ENCODE results near the gene S100A14.
"Not testable (repeated sequence)": the region's sequence is repeated elsewhere in the genome, so short reads cannot be mapped to it uniquely, and the experiment has no call there.

The S100A14 gene

DNA sequence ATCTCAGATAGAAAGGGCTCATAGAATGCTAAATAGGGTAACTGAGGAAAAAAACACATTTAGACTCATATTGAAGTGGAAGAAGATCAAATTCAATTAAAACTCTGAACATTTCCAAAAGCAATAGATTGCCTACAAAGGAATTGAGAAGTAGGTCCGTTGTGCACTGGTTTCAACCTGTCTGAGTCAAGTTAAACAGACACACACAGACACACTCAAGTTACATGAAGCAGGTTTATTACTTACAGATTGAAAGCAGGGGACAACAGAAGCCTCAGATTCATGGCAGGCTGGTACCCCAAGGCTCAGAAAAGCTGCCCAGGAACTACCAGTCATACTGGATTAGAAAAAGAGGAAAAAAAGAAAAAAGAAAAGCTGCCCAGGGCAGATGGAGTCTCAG lies 29.8 kb downstream of the S100A14 start:
- DNase-seq (ENCODE audit: low spot score) = no peak

DNA sequence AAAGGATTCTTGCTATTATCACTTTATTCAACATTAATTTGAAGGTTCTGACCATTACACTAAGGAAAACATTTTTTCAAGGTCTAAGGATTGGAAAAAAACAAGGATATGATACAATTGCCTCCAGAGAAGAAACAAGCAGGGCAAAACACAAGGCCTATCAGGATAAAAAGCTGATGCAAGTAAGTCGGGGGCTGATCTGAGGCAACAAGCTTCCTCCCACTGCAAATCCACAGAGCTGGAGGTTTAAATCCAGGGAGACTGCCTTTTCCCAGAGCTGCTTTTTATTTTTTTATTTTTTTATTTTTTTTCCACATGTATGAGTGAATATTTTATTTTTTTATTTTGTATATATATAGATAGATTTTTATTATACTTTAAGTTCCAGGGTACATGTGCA lies 31.1 kb downstream of the S100A14 start:
- DNase-seq (ENCODE audit: low spot score) = no peak

GRCh38 chr1:153583976-153584375 lies 32.1 kb downstream of the S100A14 start:
- no peak for DNase-seq (ENCODE audit: low spot score)

GRCh38 chr1:153583514-153583913 lies 32.6 kb downstream of the S100A14 start:
- DNase-seq (ENCODE audit: low spot score) = not testable (repeated sequence)

DNA sequence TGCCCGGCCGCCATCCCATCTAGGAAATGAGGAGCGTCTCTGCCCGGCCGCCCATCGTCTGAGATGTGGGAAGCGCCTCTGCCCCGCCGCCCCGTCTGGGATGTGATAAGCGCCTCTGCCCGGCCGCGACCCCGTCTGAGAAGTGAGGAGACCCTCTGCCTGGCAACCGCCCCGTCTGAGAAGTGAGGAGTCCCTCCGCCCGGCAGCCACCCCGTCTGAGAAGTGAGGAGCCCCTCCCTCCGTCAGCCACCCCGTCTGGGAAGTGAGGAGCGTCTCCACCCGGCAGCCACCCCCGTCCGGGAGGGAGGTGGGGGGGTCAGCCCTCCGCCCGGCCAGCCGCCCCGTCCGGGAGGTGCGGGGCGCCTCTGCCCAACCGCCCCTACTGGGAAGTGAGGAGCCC lies 33.3 kb downstream of the S100A14 start:
- not testable (repeated sequence) for DNase-seq (ENCODE audit: low spot score)

DNA sequence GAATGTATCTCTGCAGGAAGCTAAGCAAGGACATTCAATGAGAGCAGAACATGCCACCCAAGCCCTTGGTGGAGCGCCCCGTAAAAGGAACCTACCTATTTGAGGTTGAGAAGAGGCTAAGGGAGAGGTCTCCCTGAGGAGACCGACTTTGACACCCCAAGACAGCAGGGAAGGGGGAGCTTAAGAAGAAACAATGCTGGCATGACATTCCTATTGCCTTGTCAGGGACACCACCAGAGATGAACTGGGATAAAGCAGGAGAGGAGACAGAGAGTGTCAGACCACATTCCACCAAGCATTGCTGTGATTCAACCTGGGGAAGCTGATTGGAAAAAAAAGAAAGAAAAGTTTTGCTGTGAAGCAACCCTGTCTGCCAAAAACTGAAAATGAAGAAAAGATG lies 37.2 kb downstream of the S100A14 start:
- peak; percentile 34 for DNase-seq (ENCODE audit: low spot score)

DNA sequence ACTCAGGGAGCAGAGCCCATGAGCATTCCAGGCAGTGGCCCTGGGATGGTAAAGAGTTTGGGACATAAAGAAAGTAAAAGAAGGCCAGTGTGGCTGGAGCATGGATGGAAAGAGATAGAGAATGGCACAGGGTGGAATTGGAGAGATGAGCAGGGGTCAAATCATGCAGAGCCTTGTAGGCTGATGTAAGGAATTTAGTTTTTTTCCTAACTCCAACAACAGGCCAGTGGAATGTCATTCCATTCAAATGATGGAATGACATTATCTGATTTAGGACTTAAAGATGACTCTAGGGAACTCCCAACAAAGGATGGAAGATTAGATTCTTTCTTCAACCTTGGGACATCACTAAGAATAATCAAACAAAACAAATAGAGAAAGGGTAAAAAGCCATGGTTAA lies 37.6 kb downstream of the S100A14 start:
- DNase-seq (ENCODE audit: low spot score) = peak; percentile 36

- no peak for DNase-seq (ENCODE audit: low spot score)
Measured at GRCh38 chr1:153577624-153578051, 38.5 kb downstream of the S100A14 start.

GRCh38 chr1:153577138-153577537 lies 39.0 kb downstream of the S100A14 start:
- DNase-seq (ENCODE audit: low spot score) = no peak

DNA sequence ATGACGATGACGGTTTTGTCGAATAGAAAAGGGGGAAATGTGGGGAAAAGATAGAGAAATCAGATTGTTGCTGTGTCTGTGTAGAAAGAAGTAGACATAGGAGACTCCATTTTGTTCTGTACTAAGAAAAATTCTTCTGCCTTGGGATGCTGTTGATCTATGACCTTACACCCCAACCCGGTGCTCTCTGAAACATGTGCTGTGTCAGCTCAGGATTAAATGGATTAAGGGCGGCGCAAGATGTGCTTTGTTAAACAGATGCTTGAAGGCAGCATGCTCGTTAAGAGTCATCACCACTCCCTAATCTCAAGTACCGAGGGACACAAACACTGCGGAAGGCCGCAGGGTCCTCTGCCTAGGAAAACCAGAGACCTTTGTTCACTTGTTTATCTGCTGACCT lies 40.6 kb downstream of the S100A14 start:
- DNase-seq (ENCODE audit: low spot score) = not testable (repeated sequence)

GRCh38 chr1:153575081-153575491 lies 41.0 kb downstream of the S100A14 start:
- DNase-seq (ENCODE audit: low spot score) = not testable (repeated sequence)

DNA sequence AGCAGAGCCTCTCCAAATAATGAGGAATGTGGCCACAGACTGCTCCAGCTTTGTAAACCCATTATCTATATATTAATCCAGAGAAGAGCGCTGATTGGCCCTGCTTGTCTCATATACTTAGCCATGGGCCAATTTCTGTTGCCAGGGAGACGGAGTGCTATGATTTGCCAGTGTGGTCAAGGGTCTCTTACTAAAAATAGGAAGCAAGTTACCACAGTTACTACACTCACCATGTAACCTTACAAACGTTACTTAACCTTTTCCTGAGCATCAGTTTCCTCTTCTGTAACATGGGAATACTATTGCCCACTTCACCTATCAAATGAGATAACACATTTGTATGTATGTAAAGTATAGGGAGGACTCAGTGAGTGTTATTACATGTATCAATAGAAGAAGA lies 42.8 kb downstream of the S100A14 start:
- no peak for DNase-seq (ENCODE audit: low spot score)

- peak; percentile 85 for DNase-seq (ENCODE audit: low spot score)
Measured at GRCh38 chr1:153572569-153573015, 43.5 kb downstream of the S100A14 start.

GRCh38 chr1:153571706-153572105 lies 44.4 kb downstream of the S100A14 start:
- no peak for DNase-seq (ENCODE audit: low spot score)

DNA sequence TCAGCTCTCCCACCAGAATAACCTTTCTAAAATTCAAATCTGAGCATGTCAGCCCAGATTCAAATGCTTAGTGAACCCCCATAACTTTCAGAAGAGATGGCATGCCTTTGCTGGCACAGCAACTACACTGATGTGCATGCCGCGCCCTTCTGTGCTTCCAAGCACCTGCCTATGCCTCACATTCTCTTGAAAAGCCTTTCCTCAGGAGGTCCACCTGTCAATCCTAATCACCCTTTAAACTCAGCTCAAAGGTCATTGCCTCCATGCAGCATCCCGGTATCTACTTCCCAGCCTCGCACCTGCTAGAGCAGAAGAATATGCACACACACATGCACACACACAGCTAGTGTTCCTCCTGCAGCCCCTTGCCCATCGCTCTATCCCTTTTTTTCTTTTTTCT lies 45.3 kb downstream of the S100A14 start:
- DNase-seq (ENCODE audit: low spot score) = no peak

DNA sequence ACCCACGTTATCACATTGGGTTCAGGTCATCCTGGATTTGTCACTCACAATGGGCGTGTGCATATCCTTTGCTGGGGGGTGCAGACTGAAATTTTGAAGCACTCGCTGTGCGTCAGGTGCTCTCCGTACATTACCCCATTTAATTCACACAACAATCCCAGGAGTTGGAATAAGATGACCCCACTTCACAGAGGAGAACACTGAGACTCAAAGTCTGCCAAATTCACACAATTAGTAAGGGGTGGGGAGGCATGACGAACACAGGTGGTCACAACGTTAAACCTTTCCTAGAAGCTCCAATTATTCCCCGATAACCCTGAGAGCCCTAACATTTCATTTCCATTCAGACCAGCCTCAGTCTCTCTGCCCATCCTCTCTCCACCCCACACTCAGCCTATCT lies 46.7 kb downstream of the S100A14 start:
- DNase-seq (ENCODE audit: low spot score) = no peak

- peak; percentile 90 for DNase-seq (ENCODE audit: low spot score)
Measured at GRCh38 chr1:153568367-153569099, 47.6 kb downstream of the S100A14 start.

GRCh38 chr1:153567621-153568366 lies 48.3 kb downstream of the S100A14 start:
- no peak for DNase-seq (ENCODE audit: low spot score)

DNA sequence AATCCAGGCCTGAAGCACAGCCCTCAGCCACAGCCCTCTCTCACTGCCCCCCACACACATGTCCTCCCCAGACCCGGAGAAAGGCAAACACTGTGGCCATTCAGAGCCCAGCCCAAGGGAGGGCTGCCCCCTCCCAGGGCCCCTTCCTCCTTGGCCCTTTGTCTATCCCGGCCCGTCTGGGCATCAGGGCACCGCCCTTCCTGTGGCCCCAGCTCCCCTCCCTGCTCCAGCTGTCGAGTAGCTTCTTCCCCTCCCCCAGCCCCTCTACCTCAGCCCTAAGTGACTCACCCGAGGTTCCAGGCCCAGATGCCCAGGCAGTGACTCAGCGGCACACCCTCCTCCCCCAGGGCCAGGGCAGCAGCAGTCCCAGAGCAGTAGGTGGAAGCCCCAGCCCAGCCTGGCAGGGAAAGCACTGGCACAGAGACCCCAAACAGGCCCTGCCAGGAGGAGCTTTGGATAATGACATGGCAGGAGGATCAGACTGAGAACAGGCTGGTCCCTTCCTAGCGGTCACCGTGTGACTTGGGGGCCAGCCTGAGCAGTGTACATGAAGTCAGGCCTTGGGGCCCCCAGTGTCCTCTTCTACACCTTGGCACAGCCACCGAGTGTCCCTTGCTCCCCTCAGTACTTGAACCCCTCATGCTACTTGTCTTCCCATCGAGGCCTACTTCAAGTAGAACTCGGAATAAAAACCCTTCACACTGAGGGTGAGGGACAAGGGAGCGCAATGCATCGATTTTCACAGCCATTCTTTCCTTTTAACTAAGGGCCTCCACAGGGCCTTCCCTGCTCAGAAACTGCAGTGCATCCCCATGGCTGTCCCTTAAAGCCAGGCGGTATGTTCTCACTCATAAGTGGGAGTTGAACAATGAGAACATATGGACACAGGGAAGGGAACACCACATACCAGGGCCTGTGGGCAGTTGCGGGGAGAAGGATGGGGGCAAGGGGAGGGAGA lies 49.4 kb downstream of the S100A14 start:
- DNase-seq (ENCODE audit: low spot score) = peak; percentile 98

DNA sequence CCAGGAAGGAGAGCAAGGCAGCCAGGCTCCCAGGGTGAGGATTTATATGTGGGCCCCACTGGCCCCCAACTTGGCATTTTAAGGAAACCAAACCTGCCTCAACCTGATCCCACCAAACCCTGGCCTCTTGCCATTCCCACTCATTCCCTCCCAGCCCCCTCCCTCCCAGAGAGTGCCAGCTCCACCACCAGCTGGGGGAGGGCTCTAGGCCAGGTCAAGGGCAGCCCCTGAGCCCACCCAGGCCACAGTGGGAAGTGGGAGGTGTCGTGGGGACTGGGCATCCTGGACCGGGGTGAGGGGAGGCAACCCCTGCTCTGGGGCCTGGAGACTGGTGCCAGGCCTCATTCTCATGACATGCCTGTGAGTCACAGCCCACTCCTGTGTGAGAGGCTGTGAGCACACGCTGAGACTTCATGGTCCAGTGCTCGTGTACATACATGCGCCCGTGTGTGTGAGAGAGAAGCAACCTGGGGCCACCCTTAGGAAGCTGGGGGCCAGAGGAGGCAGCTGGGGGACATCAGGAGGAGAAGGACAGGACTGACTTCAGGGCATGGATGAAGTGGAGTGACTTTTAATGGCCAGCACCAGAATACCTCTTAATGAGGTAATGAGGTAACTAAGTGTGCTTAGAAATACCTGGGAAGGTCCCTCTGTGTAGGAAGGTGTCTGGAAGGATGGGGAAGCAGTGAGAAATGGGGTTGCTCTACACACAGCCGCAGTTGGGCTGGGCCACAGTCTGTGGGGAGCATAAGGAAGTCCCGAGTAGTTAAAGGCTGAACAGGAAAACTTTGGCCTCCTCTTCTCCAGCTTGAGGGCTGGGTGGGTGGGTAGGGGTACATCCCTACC lies 50.4 kb downstream of the S100A14 start, which contains the start of gene S100A2:
S100A2 (minus strand) TSS at position 316 of the 846 bp plus-strand sequence. CDS start 1,967 bp downstream, outside the sequence.
- DNase-seq (ENCODE audit: low spot score) = peak; percentile 92

All from AG20443 (cell line).